HFFc6 (cell line): Measurements from ENCODE around the gene PSME3IP1. TPM values are rescaled to one million over a fixed set of nuclear protein-coding genes. Genes with fewer than 3 reads are reported as not detected.
"Not testable (repeated sequence)": the region's sequence is repeated elsewhere in the genome, so short reads cannot be mapped to it uniquely, and the experiment has no call there.

ENCODE experiments used
- DNase-seq: peaks from one replicate; pipeline ENCODE4 v3.0.0-alpha.2; 2018
- H3K27ac Mint-ChIP-seq: 2 replicates; pipeline ENCODE4 v1.8.0; 2020; ENCODE audit warnings: mild to moderate bottlenecking, mixed read lengths
- H3K27me3 Mint-ChIP-seq: 2 replicates; pipeline ENCODE4 v1.8.0; 2021; ENCODE audit warnings: mild to moderate bottlenecking, moderate library complexity, mixed read lengths; ENCODE audit not compliant: insufficient read depth
- H3K36me3 Mint-ChIP-seq: 2 replicates; pipeline ENCODE4 v1.8.0; 2021; ENCODE audit warnings: low read depth, mixed read lengths
- H3K4me1 Mint-ChIP-seq: 2 replicates; pipeline ENCODE4 v1.8.0; 2020; ENCODE audit warnings: low read depth, mixed read lengths
- H3K4me3 Mint-ChIP-seq: 2 replicates; pipeline ENCODE4 v1.8.0; 2020; ENCODE audit warnings: mild to moderate bottlenecking, moderate library complexity, mixed read lengths
- H3K9me3 Mint-ChIP-seq: 2 replicates; pipeline ENCODE4 v1.8.0; 2020; ENCODE audit warnings: mild to moderate bottlenecking, mixed read lengths
- CTCF ChIP-seq: fragments of 200-600 bp; sonication (generic); IDR thresholded peaks from 2 replicates; pipeline ENCODE4 v1.5.0; 2021; ENCODE audit warnings: antibody characterized with exemption, mild to moderate bottlenecking
- total RNA-seq, 6 experiments: library from RNA; stranded (reverse); fragmentation: NEBNext Ultra II Directional; extraction: Animal tissue kit (Norgen Biotek cat#: 25700); gene quantifications; 2 replicates in 1 of 6; 3 replicates in 5 of 6; pipeline ENCODE4 v1.2.3, GENCODE V29; 2021

Gene PSME3IP1
- total RNA-seq, 6 experiments from 2014 or later = 55.9 to 85.0 (median 76.5) TPM

- TF ChIP-seq CTCF = no peak
- peaks cover 82% of the 10 kb centered on the region for H3K4me1 Mint-ChIP-seq
- peak; percentile 89 for DNase-seq
- H3K27ac Mint-ChIP-seq = peak overlapping the region; percentile 87
- no peaks in the 10 kb centered on the region for H3K9me3 Mint-ChIP-seq
- peaks cover 29% of the 10 kb centered on the region for H3K36me3 Mint-ChIP-seq
- H3K27me3 Mint-ChIP-seq = no peaks in the 10 kb centered on the region
- peak overlapping the region; percentile 75 for H3K4me3 Mint-ChIP-seq
These were observed 8.7 kb upstream of the PSME3IP1 start for GRCh38 chr16:57194512-57194911.

- Mint-ChIP-seq H3K27ac (peak overlapping the region; percentile 87), H3K27me3 (no peaks in the 10 kb centered on the region), H3K9me3 (no peaks in the 10 kb centered on the region), H3K36me3 (peaks cover 19% of the 10 kb centered on the region), H3K4me3 (peak overlapping the region; percentile 75), H3K4me1 (peaks cover 89% of the 10 kb centered on the region)
- no peak for DNase-seq
- no peak for TF ChIP-seq CTCF
These were observed 7.1 kb upstream of the PSME3IP1 start for GRCh38 chr16:57192720-57193486.

GRCh38 chr16:57192146-57192545, 6.3 kb upstream of the PSME3IP1 start:
- no peak for TF ChIP-seq CTCF
- Mint-ChIP-seq H3K9me3 (no peaks in the 10 kb centered on the region), H3K27me3 (no peaks in the 10 kb centered on the region), H3K4me1 (peaks cover 91% of the 10 kb centered on the region), H3K27ac (peak overlapping the region; percentile 87), H3K4me3 (peak overlapping the region; percentile 20; the same call in 1 of the 2 replicates), H3K36me3 (peaks cover 19% of the 10 kb centered on the region)
- DNase-seq = no peak

- Mint-ChIP-seq H3K36me3 (peaks cover 10% of the 10 kb centered on the region), H3K4me1 (peaks cover 81% of the 10 kb centered on the region), H3K4me3 (peak overlapping the region; percentile 68)
These were observed 5.3 kb upstream of the PSME3IP1 start for GRCh38 chr16:57191056-57191571.

GRCh38 chr16:57190136-57190535, 4.3 kb upstream of the PSME3IP1 start:
- DNase-seq = no peak
- TF ChIP-seq CTCF = no peak
- H3K27ac Mint-ChIP-seq = peak overlapping the region; percentile 55
- peaks cover 80% of the 10 kb centered on the region for H3K4me1 Mint-ChIP-seq
- peaks cover 4% of the 10 kb centered on the region; the same call in 1 of the 2 replicates for H3K27me3 Mint-ChIP-seq
- H3K36me3 Mint-ChIP-seq = peaks cover 10% of the 10 kb centered on the region; the same call in 1 of the 2 replicates
- peak overlapping the region; percentile 51; the same call in 1 of the 2 replicates for H3K4me3 Mint-ChIP-seq
- no peaks in the 10 kb centered on the region; the same call in 1 of the 2 replicates for H3K9me3 Mint-ChIP-seq

More at GRCh38 chr16:57191056-57191571, 5.3 kb upstream of the PSME3IP1 start:
- H3K9me3 Mint-ChIP-seq = no peaks in the 10 kb centered on the region
- TF ChIP-seq CTCF = no peak
- H3K27me3 Mint-ChIP-seq = peaks cover 2% of the 10 kb centered on the region; the same call in 1 of the 2 replicates
- DNase-seq = peak; percentile 52
- peak overlapping the region; percentile 87 for H3K27ac Mint-ChIP-seq

GRCh38 chr16:57189527-57189926, 3.7 kb upstream of the PSME3IP1 start:
- H3K9me3 Mint-ChIP-seq, H3K27me3 Mint-ChIP-seq, H3K4me3 Mint-ChIP-seq, H3K27ac Mint-ChIP-seq, DNase-seq: not testable (repeated sequence)
- peaks cover 80% of the 10 kb centered on the region for H3K4me1 Mint-ChIP-seq
- peaks cover 14% of the 10 kb centered on the region; the same call in 1 of the 2 replicates for H3K36me3 Mint-ChIP-seq
